K562 (cell line): ENCODE data around the gene PUM1. TPM values are rescaled to one million over a fixed set of nuclear protein-coding genes. Genes with fewer than 3 reads are reported as not detected.

ENCODE experiments used
- ARID1B ChIP-seq: fragments of 450-650 bp; IDR thresholded peaks from 2 replicates; pipeline ENCODE4 v1.6.1; 2016; ENCODE audit warnings: antibody characterized with exemption, mild to moderate bottlenecking, inconsistent platforms
- CREB5 ChIP-seq: fragments of 250-450 bp; sonication (Bioruptor Pico); IDR thresholded peaks from 2 replicates; pipeline ENCODE4 v1.5.0; 2020; ENCODE audit warnings: mild to moderate bottlenecking
- CREM ChIP-seq: IDR thresholded peaks from 2 replicates; pipeline ENCODE4 v1.6.1; 2014; ENCODE audit warnings: antibody characterized with exemption, low read depth
- DMBX1 ChIP-seq: fragments of 250-450 bp; sonication (Bioruptor Pico); IDR thresholded peaks from 2 replicates; pipeline ENCODE4 v1.8.0; 2022; ENCODE audit warnings: inconsistent platforms, mild to moderate bottlenecking, moderate library complexity, borderline replicate concordance
- EP400 ChIP-seq: fragments of 450-650 bp; IDR thresholded peaks from 2 replicates; pipeline ENCODE4 v1.6.1; 2017; ENCODE audit warnings: antibody characterized with exemption, mild to moderate bottlenecking, moderate library complexity
- ESRRB ChIP-seq: fragments of 250-450 bp; sonication (Bioruptor Pico); IDR thresholded peaks from 2 replicates; pipeline ENCODE4 v1.5.0; 2020; ENCODE audit warnings: mild to moderate bottlenecking, moderate library complexity, borderline replicate concordance
- GTF2F1 ChIP-seq: IDR thresholded peaks from 2 replicates; pipeline ENCODE4 v1.6.1; 2011; ENCODE audit warnings: low read depth, low read length, improper control_type of control experiment
- KAT7 ChIP-seq: sonication (generic); formaldehyde crosslinking; IDR thresholded peaks from 2 replicates; pipeline ENCODE4 v1.8.0; 2022; ENCODE audit warnings: missing genetic modification reagents, mild to moderate bottlenecking, borderline replicate concordance
- MEIS2 ChIP-seq: fragments of 450-650 bp; IDR thresholded peaks from 2 replicates; pipeline ENCODE4 v1.6.1; 2014; ENCODE audit warnings: mild to moderate bottlenecking; ENCODE audit not compliant: partially characterized antibody
- MTA1 ChIP-seq: fragments of 450-650 bp; IDR thresholded peaks from 2 replicates; pipeline ENCODE4 v1.6.1; 2017; ENCODE audit warnings: borderline replicate concordance
- POLR2A ChIP-seq: fragments of 450-650 bp; conservative IDR thresholded peaks from 2 replicates; pipeline ENCODE4 v1.6.1; 2016
- TFAM ChIP-seq: fragments of 250-450 bp; sonication (Bioruptor Pico); conservative IDR thresholded peaks from 2 replicates; pipeline ENCODE4 v1.5.0; 2021; ENCODE audit warnings: mild to moderate bottlenecking, moderate library complexity
- TOE1 ChIP-seq, 2 experiments: fragments of 450-650 bp in 1 of 2; sonication (generic) in 1 of 2; formaldehyde crosslinking in 1 of 2; IDR thresholded peaks; 2 replicates each; pipeline versions ENCODE4 v1.7.1 to v1.8.0; 2016 to 2022; ENCODE audit warnings: borderline replicate concordance in 2 of 2, mild to moderate bottlenecking in 2 of 2, antibody characterized with exemption in 1 of 2, inconsistent platforms in 1 of 2, low read depth in 1 of 2, missing genetic modification reagents in 1 of 2, moderate library complexity in 1 of 2
- TRIM24 ChIP-seq, 2 experiments: fragments of 450-650 bp; IDR thresholded peaks; 2 replicates each; pipeline ENCODE4 v1.6.1; 2016
- ZBTB12 ChIP-seq: fragments of 250-450 bp; sonication (Bioruptor Pico); IDR thresholded peaks from 2 replicates; pipeline ENCODE4 v1.4.0; 2020
- ZBTB26 ChIP-seq: fragments of 450-650 bp; formaldehyde crosslinking; IDR thresholded peaks from 2 replicates; pipeline ENCODE4 v1.4.0; 2022; ENCODE audit warnings: missing genetic modification characterization
- ZBTB5 ChIP-seq: fragments of 450-650 bp; IDR thresholded peaks from 2 replicates; pipeline ENCODE4 v1.6.1; 2017; ENCODE audit warnings: antibody characterized with exemption
- ZC3H8 ChIP-seq: fragments of 450-650 bp; IDR thresholded peaks from 2 replicates; pipeline ENCODE4 v1.6.1; 2017
- ZNF3 ChIP-seq: fragments of 250-450 bp; sonication (Bioruptor Pico); IDR thresholded peaks from 2 replicates; pipeline ENCODE4 v1.5.0; 2021; ENCODE audit warnings: mild to moderate bottlenecking, moderate library complexity
- ZNF592 ChIP-seq: fragments of 450-650 bp; IDR thresholded peaks from 2 replicates; pipeline ENCODE4 v1.6.1; 2017; ENCODE audit warnings: antibody characterized with exemption, mild to moderate bottlenecking
- polyA plus RNA-seq, 8 experiments: library from polyadenylated mRNA; depleted of rRNA in 4 of 8; stranded (reverse) in 5 of 8; unstranded in 3 of 8; fragments of >200 nt; fragmentation: Nextera tagmentation in 2 of 8; fragmentation: Illumina TruSeq in 1 of 8; extraction: Ambion mirVana in 2 of 8; extraction: Trizol in 1 of 8; gene quantifications; 2 replicates each; pipeline versions ENCODE4 v1.2.1 to v1.2.3, GENCODE V29; 2011 to 2014; ENCODE audit warnings: inconsistent platforms in 1 of 8, missing spikeins in 1 of 8
- total RNA-seq, 7 experiments: library from RNA; depleted of rRNA in 6 of 7; stranded (reverse); fragments of >200 nt in 6 of 7; fragmentation: Illumina TruSeq in 2 of 7; extraction: Trizol in 2 of 7; gene quantifications; 2 replicates each; pipeline versions ENCODE4 v1.2.1 to v1.2.3, GENCODE V29; 2011 to 2021; ENCODE audit warnings: low replicate concordance in 1 of 7

Gene PUM1
- total and polyA plus RNA-seq, 9 of the 15 experiments (the other 6 are each of a cell fraction or from before 2014, with no cell fraction given) = 37.7 to 104 (median 55.7) TPM

GRCh38 chr1:31072304-31072746 lies 6.8 kb upstream of the PUM1 start (continued):
- TF ChIP-seq ZBTB26 = no peak
- TF ChIP-seq EP400 = peak; percentile 56
- no peak for TF ChIP-seq GTF2F1
- no peak for TF ChIP-seq ZNF3 (CRISPR knock-in tag)
- peak; percentile 78 for TF ChIP-seq ZNF592
- TF ChIP-seq TFAM (CRISPR knock-in tag) = no peak
- TF ChIP-seq CREM = 0 out of 2 replicates have a peak, but pooled peaks have one; percentile 30
- TF ChIP-seq MEIS2 = peak; percentile 61
- peak; percentile 22; the same call in 1 of the 2 replicates for TF ChIP-seq TOE1 (IDR thresholded peaks at IDR 0.05; ENCODE audit: borderline replicate concordance)
- no peak for TF ChIP-seq TOE1 (CRISPR knock-in tag; IDR thresholded peaks at IDR 0.05; ENCODE audit: borderline replicate concordance, low read depth)
- TF ChIP-seq MTA1 = 0 out of 2 replicates have a peak, but pooled peaks have one; percentile 52
- peak; percentile 72; the same call in 1 of the 2 replicates for TF ChIP-seq DMBX1 (CRISPR knock-in tag)
- no peak for TF ChIP-seq ESRRB (CRISPR knock-in tag)
- TF ChIP-seq CREB5 (CRISPR knock-in tag) = no peak
- peak; percentile 98 for TF ChIP-seq ZBTB5
- no peak for TF ChIP-seq ZBTB12 (CRISPR knock-in tag)
- 0 out of 4 replicates have a peak, but pooled peaks of 1 of the 2 experiments have one; percentile 13 for TF ChIP-seq TRIM24 (IDR thresholded peaks at IDR 0.05)
- TF ChIP-seq ZC3H8 = no peak
- peak; percentile 71 for TF ChIP-seq ARID1B
- peak; percentile 61 for TF ChIP-seq POLR2A
- no peak for TF ChIP-seq KAT7 (CRISPR knock-in tag)
